Activated CD8-positive, alpha-beta memory T cell treated with anti-CD3 and anti-CD28 coated beads, Interleukin-2, amount 50 U/mL, for 48 hours (primary cell): ENCODE measurements around the gene PKP4.

ENCODE experiments used
- DNase-seq: peaks from one replicate; pipeline ENCODE4 v3.0.0-alpha.2; 2020

The PKP4 gene

GRCh38 chr2:158723181-158723838, 266.6 kb downstream of the PKP4 start:
- no peak for DNase-seq

GRCh38 chr2:158723921-158724802, 267.4 kb downstream of the PKP4 start:
- no peak for DNase-seq

- DNase-seq, result no peak
Measured at GRCh38 chr2:158724803-158725381, 268.1 kb downstream of the PKP4 start.

GRCh38 chr2:158725441-158725891, 268.7 kb downstream of the PKP4 start:
- DNase-seq, result no peak

GRCh38 chr2:158726911-158727592, 270.3 kb downstream of the PKP4 start:
- no peak for DNase-seq

GRCh38 chr2:158728422-158728821, 271.7 kb downstream of the PKP4 start:
- DNase-seq, result no peak

GRCh38 chr2:158729451-158729850, 272.7 kb downstream of the PKP4 start:
- DNase-seq, result no peak

GRCh38 chr2:158729873-158730620, 273.3 kb downstream of the PKP4 start:
- DNase-seq, result no peak

- DNase-seq, result no peak
Measured at GRCh38 chr2:158730621-158731140, 273.9 kb downstream of the PKP4 start.

GRCh38 chr2:158731386-158731785, 274.6 kb downstream of the PKP4 start:
- DNase-seq, result no peak
